Measurements from ENCODE around the gene OR2B3. TPM values are rescaled to one million over a fixed set of nuclear protein-coding genes. Genes with fewer than 3 reads are reported as not detected.

Gene OR2B3, protein sequence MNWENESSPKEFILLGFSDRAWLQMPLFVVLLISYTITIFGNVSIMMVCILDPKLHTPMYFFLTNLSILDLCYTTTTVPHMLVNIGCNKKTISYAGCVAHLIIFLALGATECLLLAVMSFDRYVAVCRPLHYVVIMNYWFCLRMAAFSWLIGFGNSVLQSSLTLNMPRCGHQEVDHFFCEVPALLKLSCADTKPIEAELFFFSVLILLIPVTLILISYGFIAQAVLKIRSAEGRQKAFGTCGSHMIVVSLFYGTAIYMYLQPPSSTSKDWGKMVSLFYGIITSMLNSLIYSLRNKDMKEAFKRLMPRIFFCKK
- total RNA-seq (not detected), polyA plus RNA-seq (not detected)

DNA sequence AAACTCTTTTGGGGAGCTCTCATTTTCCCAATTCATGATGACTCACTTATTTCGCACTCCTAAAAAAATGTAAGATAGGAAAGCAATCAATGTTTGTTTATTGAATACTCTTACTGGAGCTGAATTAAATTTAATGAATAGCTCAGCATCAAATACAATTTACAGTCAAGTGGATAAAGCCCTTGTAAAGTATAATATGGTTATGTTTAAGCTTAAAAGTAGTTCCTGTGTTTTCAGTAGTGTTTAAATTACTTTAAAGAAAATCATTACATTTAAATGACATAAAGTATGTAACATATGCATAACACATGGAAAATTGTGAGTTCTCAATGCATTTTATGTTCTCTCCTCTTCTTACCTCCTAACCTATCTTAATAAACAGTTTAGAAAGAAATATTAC, at the start of gene OR2B3:
Gene OR2B3 (minus strand): TSS at position 101 of the 400 bp plus-strand sequence. CDS start 65 bp downstream, at position 36.
- no peak within 1 kb of the TSS for H3K27ac ChIP-seq (ENCODE audit: low read depth in 1 of 2, low read length in 2 of 2)
- H3K36me3 ChIP-seq (ENCODE audit: control insufficient read depth in 4 of 4, insufficient read depth in 3 of 4, low read depth in 1 of 4, low read length in 3 of 4): no peaks in the 10 kb centered on the region
- peaks cover 0 to 2% (median 0%) of the 10 kb centered on the region in 4 donors for H3K27me3 ChIP-seq (ENCODE audit: control insufficient read depth in 4 of 4, insufficient read depth in 4 of 4, low read length in 3 of 4)
- no peaks in the 10 kb centered on the region for H3K4me1 ChIP-seq (ENCODE audit: control insufficient read depth in 4 of 4, insufficient read depth in 4 of 4, low read length in 3 of 4)
- no peak within 1 kb of the TSS for H3K9ac ChIP-seq (ENCODE audit: low read depth in 1 of 2, low read length in 2 of 2)
- WGBS: 74% methylated on average over 1 of the region's 1 CpG
- H3K9me3 ChIP-seq (ENCODE audit: control insufficient read depth in 4 of 4, low read length in 3 of 4): no peaks in the 10 kb centered on the region
- no peak within 1 kb of the TSS for H3K4me3 ChIP-seq (ENCODE audit: low read depth in 1 of 3, low read length in 3 of 3)
- TF ChIP-seq, protein P1, sequence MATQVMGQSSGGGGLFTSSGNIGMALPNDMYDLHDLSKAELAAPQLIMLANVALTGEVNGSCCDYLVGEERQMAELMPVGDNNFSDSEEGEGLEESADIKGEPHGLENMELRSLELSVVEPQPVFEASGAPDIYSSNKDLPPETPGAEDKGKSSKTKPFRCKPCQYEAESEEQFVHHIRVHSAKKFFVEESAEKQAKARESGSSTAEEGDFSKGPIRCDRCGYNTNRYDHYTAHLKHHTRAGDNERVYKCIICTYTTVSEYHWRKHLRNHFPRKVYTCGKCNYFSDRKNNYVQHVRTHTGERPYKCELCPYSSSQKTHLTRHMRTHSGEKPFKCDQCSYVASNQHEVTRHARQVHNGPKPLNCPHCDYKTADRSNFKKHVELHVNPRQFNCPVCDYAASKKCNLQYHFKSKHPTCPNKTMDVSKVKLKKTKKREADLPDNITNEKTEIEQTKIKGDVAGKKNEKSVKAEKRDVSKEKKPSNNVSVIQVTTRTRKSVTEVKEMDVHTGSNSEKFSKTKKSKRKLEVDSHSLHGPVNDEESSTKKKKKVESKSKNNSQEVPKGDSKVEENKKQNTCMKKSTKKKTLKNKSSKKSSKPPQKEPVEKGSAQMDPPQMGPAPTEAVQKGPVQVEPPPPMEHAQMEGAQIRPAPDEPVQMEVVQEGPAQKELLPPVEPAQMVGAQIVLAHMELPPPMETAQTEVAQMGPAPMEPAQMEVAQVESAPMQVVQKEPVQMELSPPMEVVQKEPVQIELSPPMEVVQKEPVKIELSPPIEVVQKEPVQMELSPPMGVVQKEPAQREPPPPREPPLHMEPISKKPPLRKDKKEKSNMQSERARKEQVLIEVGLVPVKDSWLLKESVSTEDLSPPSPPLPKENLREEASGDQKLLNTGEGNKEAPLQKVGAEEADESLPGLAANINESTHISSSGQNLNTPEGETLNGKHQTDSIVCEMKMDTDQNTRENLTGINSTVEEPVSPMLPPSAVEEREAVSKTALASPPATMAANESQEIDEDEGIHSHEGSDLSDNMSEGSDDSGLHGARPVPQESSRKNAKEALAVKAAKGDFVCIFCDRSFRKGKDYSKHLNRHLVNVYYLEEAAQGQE (IDR thresholded peaks at IDR 0.05): no peak
- TF ChIP-seq TAF1 (conservative IDR thresholded peaks at IDR 0.05): no peak
- TF ChIP-seq FOXA1 (IDR thresholded peaks at IDR 0.05): no peak
- TF ChIP-seq JUND (IDR thresholded peaks at IDR 0.05): no peak
- no peak for TF ChIP-seq RAD21 (IDR thresholded peaks at IDR 0.05)
- TF ChIP-seq, protein P2, sequence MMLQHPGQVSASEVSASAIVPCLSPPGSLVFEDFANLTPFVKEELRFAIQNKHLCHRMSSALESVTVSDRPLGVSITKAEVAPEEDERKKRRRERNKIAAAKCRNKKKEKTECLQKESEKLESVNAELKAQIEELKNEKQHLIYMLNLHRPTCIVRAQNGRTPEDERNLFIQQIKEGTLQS (IDR thresholded peaks at IDR 0.05): no peak
- no peak for TF ChIP-seq GABPA (IDR thresholded peaks at IDR 0.05 in 1 of 2, conservative IDR thresholded peaks at IDR 0.05 in 1 of 2)
- TF ChIP-seq, protein P3, sequence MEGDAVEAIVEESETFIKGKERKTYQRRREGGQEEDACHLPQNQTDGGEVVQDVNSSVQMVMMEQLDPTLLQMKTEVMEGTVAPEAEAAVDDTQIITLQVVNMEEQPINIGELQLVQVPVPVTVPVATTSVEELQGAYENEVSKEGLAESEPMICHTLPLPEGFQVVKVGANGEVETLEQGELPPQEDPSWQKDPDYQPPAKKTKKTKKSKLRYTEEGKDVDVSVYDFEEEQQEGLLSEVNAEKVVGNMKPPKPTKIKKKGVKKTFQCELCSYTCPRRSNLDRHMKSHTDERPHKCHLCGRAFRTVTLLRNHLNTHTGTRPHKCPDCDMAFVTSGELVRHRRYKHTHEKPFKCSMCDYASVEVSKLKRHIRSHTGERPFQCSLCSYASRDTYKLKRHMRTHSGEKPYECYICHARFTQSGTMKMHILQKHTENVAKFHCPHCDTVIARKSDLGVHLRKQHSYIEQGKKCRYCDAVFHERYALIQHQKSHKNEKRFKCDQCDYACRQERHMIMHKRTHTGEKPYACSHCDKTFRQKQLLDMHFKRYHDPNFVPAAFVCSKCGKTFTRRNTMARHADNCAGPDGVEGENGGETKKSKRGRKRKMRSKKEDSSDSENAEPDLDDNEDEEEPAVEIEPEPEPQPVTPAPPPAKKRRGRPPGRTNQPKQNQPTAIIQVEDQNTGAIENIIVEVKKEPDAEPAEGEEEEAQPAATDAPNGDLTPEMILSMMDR (IDR thresholded peaks at IDR 0.05; ENCODE audit: low read depth, low read length, missing input control): no peak
- TF ChIP-seq HNF4G (IDR thresholded peaks at IDR 0.05): no peak
- no peak for TF ChIP-seq HNF4A (conservative IDR thresholded peaks at IDR 0.05)
- no peak for TF ChIP-seq EGR1 (IDR thresholded peaks at IDR 0.05; ENCODE audit: low read depth in 2 of 2)
- no peak for TF ChIP-seq FOXA2 (IDR thresholded peaks at IDR 0.05)
- no peak for DNase-seq (ENCODE audit: low spot score)

DNA sequence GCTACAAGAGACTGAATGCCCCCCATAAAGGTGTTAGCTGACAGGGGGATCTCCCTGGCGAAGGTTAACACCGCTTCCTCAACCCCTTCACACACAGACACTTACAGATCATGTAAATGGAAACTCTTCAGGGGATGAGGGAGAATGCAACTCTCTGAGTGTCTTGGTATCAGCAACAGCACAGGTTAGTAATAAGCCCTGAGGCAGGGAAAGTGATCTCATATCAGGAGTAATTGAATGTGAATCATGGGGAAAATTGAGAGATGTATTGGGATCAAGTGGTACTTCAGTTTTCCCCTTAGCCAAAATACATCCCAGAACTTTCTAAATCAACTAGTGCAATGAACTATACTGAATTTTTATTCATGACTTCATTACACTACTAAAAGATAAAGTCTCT, 44.6 kb upstream of the OR2B3 start:
- H3K27ac ChIP-seq (ENCODE audit: low read depth in 1 of 2, low read length in 2 of 2): no peak overlapping the region
- DNase-seq (ENCODE audit: low spot score): no peak
- no peak overlapping the region for H3K4me3 ChIP-seq (ENCODE audit: low read depth in 1 of 3, low read length in 3 of 3)
- no peak overlapping the region for H3K9ac ChIP-seq (ENCODE audit: low read depth in 1 of 2, low read length in 2 of 2)
- H3K9me3 ChIP-seq (ENCODE audit: control insufficient read depth in 4 of 4, low read length in 3 of 4): no peaks in the 10 kb centered on the region
- TF ChIP-seq, protein P3 (IDR thresholded peaks at IDR 0.05; ENCODE audit: low read depth, low read length, missing input control): no peak
- TF ChIP-seq, protein P4, sequence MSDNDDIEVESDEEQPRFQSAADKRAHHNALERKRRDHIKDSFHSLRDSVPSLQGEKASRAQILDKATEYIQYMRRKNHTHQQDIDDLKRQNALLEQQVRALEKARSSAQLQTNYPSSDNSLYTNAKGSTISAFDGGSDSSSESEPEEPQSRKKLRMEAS (IDR thresholded peaks at IDR 0.05): no peak
- TF ChIP-seq EGR1 (IDR thresholded peaks at IDR 0.05; ENCODE audit: low read depth in 2 of 2): no peak
- TF ChIP-seq NR2F2 (IDR thresholded peaks at IDR 0.05): no peak
- no peaks in the 10 kb centered on the region for H3K4me1 ChIP-seq (ENCODE audit: control insufficient read depth in 4 of 4, insufficient read depth in 4 of 4, low read length in 3 of 4)
- WGBS: 73% methylated on average over 2 of the region's 2 CpGs
- no peaks in the 10 kb centered on the region for H3K27me3 ChIP-seq (ENCODE audit: control insufficient read depth in 4 of 4, insufficient read depth in 4 of 4, low read length in 3 of 4)
- H3K36me3 ChIP-seq (ENCODE audit: control insufficient read depth in 4 of 4, insufficient read depth in 3 of 4, low read depth in 1 of 4, low read length in 3 of 4): no peaks in the 10 kb centered on the region

Measured in liver (tissue), 9 donors.